HG03175 (cell line): ENCODE data around the gene NXPE4.
"Not testable (repeated sequence)": the region's sequence is repeated elsewhere in the genome, so short reads cannot be mapped to it uniquely, and the experiment has no call there.

Experiments
- ATAC-seq: cut with Tn5 transposase; IDR thresholded peaks from one replicate; pipeline ENCODE4 v1.9.1; 2021; ENCODE audit warnings: mild to moderate bottlenecking, moderate library complexity; ENCODE audit not compliant: unreplicated experiment

The NXPE4 gene

GRCh38 chr11:114595571-114595970 is at the start of gene NXPE4:
Gene NXPE4 (minus strand): TSS chr11:114595786. CDS start chr11:114594759, 1,027 bp downstream.
- no peak for ATAC-seq

DNA sequence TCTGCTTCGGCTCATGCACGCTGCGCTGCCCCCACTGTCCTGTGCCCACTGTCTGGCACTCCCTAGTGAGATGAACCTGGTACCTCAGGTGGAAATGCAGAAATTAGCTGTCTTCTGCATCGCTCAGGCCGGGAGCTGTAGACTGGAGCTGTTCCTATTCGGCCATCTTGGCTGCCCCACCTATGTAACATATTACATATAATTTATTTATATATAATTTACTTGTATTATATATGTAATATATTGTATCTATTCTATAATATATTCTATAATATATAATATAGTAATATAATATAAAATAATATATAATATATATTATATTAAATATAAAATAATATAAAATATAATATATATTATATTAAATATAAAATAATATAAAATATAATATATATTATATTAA is 43.9 kb upstream of the NXPE4 start:
- not testable (repeated sequence) for ATAC-seq

DNA sequence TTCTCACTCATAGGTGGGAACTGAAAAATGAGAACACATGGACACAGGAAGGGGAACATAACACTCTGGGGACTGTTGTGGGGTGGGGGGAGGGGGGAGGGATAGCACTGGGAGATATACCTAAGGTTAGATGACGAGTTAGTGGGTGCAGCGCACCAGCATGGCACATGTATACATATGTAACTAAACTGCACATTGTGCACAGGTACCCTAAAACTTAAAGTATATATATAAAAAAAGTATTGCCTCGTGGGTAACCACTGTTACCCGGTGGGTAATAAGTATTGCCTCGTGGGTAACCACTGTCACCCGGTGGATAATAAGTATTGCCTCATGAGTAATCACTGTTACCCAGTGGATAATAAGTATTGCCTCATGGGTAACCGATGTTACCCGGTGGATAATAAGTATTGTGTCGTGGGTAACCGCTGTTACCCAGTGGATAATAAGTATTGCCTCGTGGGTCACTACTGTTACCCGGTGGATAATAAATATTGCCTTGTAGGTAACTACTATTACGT is 35.9 kb upstream of the NXPE4 start:
- not testable (repeated sequence) for ATAC-seq

- ATAC-seq = no peak
Measured at GRCh38 chr11:114625294-114625693, 29.7 kb upstream of the NXPE4 start.

- ATAC-seq = no peak
Measured at GRCh38 chr11:114624455-114625207, 29.0 kb upstream of the NXPE4 start.

GRCh38 chr11:114623720-114624119 is 28.1 kb upstream of the NXPE4 start:
- no peak for ATAC-seq

DNA sequence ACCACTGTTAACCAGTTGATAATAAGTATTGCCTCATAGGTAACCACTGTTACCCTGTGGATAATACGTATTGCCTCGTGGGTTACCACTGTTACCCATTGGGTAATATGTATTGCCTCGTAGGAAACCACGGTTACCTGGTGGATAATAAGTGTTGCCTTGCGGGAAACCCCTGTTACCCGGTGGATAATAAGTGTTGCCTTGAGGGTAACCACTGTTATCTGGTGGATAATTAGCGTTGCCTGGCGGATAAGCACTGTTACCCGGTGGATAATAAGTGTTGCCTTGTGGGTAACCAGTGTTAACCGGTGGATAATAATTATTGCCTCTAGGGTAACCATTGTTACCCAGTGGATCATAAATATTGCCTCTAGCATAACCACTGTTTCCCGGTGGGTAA is 27.3 kb upstream of the NXPE4 start:
- ATAC-seq = no peak

DNA sequence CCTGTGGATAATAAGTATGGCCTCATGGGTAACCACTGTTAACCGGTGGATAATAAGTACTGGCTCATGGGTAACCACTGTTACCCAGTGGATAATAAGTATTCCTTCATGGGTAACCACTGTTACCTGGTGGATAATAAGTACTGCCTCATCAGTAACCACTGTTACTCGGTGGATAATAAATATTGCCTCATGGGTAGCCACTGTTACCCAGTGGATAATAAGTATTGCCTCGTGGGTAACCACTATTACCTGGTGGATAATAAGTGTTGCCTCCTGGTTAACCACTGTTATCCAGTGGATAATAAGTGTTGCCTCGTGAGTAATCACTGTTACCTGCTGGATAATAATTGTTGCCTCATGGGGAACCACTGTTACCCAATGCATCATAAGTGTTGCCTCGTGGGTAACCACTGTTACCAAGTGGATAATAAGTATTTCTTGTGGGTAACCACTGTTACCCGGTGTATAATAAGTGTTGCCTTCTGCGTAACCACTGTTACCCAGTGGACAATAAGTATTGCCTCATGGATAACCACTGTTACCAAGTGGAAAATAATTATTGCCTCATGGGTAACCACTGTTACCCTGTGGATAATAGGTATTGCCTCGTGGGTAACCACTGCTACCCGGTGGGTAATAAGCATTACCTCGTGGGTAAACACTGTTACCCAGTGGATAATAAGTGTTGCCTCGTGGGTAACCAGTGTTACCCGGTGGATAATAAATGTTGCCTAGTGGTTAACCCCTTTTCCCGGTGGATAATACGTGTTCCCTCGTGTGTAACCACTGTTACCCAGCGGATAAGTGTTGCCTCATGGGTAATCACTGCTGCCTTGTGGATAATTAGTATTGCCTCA is 26.6 kb upstream of the NXPE4 start:
- no peak for ATAC-seq

DNA sequence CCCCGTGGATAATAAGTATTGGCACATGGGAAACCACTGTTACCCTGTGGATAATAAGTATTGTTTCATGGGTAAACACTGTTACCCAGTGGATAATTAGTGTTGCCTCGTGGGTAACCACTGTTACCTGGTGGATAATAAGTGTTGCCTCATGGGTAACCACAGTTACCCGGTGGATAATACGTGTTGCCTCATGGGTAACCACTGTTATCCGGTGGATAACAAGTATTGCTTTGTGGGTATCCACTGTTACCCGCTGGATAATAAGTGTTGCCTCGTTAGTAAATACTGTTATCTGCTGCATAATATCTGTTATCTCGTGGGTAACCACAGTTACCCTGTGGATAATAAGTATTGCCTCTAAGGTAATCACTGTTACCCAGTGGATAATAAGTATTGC is 25.5 kb upstream of the NXPE4 start:
- no peak for ATAC-seq

DNA sequence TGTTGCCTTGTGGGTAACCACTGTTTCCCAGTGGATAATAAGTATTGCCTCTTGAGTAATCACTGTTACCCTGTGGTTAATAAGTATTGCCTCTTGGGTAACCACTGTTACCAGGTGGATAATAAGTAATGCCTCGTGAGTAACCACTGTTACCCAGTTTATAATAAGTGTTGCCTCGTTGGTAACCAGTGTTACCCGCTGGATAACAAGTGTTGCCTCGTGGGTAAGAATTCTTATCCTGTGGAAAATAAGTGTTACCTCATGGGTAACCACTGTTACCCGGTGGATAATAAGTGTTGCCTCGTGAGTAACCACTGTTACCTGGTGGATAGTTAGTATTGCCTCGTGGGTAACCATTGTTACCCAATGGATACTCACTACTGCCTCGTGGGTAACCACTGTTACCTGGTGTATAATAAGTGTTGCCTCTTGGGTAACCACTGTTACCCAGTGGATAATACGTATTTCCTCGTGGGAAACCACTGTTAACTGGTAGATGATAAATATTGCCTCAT is 24.1 kb upstream of the NXPE4 start:
- no peak for ATAC-seq

- no peak for ATAC-seq
Measured at GRCh38 chr11:114618139-114618538, 22.6 kb upstream of the NXPE4 start.

DNA sequence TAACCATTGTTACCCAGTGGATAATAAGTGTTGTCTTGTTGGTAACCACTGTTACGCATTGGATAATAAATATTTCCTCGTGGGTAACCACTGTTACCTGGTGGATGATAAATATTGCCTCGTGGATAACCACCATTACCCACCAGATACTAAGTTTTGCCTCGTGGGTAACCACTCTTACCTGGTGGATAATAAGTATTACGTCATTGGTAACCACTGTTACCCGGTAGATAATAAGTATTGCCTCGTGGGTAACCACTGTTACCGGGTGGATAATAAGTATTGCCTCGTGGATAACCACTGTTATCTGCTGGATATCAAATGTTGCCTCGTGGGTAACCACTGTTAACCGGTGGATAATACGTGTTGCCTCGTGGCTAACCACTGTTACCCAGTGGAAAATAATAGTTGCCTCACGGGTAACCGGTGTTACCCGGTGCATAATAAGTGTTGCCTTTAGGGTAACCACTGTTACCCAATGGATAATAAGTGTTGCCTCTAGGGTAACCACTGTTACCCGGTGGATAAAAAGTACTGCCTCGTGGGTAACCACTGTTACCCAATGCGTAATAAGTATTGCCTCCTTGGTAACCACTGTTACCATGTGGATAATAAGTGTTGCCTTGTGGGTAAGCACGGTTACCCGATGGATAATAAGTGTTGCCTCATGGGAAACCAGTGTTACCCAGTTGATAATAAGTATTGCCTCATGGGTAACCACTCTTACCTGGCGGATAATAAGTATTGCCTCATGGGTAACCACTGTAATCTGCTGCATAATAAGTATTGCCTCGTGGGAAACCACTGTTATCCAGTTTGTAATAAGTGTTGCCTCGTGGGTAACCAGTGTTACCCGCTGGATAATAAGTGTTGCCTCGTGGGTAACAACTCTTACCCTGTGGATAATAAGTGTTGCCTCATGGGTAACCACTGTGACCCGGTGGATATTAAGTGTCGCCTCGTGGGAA is 21.9 kb upstream of the NXPE4 start:
- ATAC-seq = no peak

DNA sequence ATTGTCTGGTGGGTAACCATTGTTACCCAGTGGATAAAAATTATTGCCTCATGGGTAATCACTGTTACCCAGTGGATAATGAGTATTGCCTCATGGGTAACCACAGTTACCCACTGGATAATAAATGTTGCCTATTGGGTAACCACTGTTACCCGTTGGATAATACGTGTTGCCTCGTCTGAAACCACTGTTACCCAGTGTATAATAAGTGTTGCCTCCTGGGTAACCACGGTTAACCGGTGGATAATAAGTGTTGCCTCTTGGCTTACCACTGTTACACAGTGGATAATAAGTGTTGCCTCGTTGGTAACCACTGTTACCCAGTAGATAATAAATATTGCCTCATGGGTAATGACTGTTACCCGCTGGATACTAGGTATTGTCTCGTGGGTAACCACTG is 20.9 kb upstream of the NXPE4 start:
- ATAC-seq = no peak

DNA sequence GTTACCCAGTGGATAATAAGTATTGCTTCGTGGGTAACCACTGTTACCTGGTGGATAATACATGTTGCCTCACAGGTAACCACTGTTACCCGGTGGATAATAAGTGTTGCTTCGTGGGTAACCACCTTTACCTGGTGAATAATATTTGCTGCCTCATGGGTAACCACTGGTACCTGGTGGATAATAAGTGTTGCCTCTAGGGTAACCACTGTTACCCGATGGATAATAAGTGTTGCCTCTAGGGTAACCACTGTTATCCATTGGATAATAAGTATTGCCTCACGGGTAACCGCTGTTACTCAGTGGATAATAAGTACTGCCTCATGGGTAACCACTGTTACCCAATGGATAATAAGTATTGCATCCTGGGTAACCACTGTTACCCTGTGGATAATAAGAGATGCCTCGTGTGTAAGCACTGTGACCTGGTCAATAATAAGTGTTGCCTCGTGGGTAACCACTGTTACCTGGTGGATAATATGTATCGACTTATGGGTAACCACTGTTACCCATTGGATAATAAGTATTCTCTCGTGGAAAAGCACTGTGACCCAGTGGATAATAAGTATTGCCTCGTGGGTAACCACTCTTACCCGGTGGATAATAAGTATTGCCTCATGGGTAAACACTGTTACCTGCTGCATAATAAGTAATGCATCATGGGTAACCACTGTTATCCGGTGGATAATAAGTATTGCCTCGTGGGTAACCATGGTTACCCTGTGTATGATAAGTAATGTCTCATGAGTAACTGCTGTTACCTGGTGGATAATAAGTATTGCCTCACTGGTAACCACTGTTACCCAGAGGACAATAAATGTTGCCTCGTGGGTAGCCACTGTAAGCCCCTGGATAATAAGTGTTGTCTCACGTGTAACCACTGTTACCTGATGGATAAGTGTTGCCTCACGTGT is 20.1 kb upstream of the NXPE4 start:
- ATAC-seq = no peak

GRCh38 chr11:114614127-114614720 is 18.6 kb upstream of the NXPE4 start:
- peak; percentile 27 for ATAC-seq

DNA sequence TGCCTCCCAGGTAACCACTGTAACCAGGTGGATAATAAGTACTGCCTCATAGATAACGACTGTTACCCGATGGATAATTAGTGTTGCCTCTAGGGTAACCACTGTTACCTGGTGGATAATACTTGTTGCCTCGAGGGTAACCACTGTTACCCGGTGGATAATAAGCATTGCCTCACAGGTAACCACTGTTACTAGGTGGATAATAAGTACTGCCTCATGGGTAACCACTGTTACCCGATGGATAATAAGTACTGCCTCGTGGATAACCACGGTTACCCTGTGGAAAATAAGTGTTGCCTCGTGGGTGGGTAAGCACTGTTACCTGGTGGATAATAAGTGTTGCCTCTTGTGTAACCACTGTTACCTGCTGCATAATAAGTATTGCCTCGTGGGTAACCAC is 17.5 kb upstream of the NXPE4 start:
- ATAC-seq = not testable (repeated sequence)

DNA sequence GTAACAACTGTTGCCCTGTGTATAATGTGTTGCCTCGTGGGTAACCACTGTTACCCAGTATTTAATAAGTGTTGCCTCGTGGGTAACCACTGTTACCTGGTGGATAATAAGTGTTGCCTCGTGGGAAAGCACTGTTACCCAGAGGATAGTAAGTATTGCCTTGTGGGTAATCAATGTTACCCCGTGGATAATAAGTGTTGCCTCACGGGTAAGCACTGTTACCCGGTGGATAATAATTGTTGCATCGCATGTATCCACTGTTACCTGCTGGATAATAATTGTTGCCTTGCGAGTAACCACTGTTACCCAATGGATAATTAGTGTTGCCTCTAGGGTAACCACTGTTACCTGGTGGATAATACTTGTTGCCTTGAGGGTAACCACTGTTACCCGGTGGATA is 17.1 kb upstream of the NXPE4 start:
- no peak for ATAC-seq

DNA sequence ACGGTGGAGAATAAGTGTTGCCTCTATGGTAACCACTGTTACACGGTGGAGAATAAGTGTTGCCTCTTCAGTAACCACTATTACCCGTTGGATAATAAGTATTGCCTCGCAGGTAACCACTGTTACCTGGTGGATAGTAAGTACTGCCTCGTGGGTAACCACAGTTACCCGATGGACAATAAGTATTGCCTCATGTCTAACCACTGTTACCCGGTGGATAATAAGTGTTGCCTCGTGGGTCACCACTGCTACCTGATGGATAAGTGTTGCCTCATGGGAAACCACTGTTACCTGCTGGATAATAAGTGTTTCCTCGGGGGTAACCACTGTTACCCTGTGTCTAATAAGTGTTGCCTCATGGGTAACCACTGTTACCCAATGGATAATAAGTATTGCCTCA is 16.6 kb upstream of the NXPE4 start:
- not testable (repeated sequence) for ATAC-seq
